Measurements from ENCODE around the gene SPEN. TPM values are rescaled to one million over a fixed set of nuclear protein-coding genes. Genes with fewer than 3 reads are reported as not detected.

SPEN gene
- total RNA-seq, 1 experiment from 2014 or later = 44.2 TPM

- DNase-seq (ENCODE audit: unreplicated experiment) = no peak
- Mint-ChIP-seq H3K4me1 (ENCODE audit: insufficient read depth, unreplicated experiment) (peaks cover 23% of the 10 kb centered on the region), H3K36me3 (ENCODE audit: insufficient read depth, unreplicated experiment) (peaks cover 30% of the 10 kb centered on the region), H3K27me3 (ENCODE audit: insufficient read depth, unreplicated experiment) (no peaks in the 10 kb centered on the region), H3K9me3 (ENCODE audit: unreplicated experiment) (no peaks in the 10 kb centered on the region), H3K27ac (ENCODE audit: low read depth, unreplicated experiment) (no peak overlapping the region), H3K4me3 (ENCODE audit: unreplicated experiment) (no peak overlapping the region)
- intact Hi-C loops (cut with micrococcal nuclease) = no loop called here
- ChIA-PET POLR2A (interaction anchor here (0.6 to 1.5 kb wide), 4 partner anchors 26 to 86 kb away, joined by 3 to 6 read pairs (median 4); no protein-coding TSS in a partner anchor), CTCF (no interaction called here)
- no peak for TF ChIP-seq CTCF (IDR thresholded peaks at IDR 0.05; ENCODE audit: unreplicated experiment)
- BruUV-seq (replicated peaks) = no TSS peak
Observed at GRCh38 chr1:15881961-15882360, 34.5 kb downstream of the SPEN start.

- BruUV-seq (replicated peaks) = no TSS peak
- H3K36me3 Mint-ChIP-seq (ENCODE audit: insufficient read depth, unreplicated experiment) = peaks cover 28% of the 10 kb centered on the region
- no peak for DNase-seq (ENCODE audit: unreplicated experiment)
- no peak overlapping the region for H3K27ac Mint-ChIP-seq (ENCODE audit: low read depth, unreplicated experiment)
- H3K4me1 Mint-ChIP-seq (ENCODE audit: insufficient read depth, unreplicated experiment) = peaks cover 23% of the 10 kb centered on the region
- H3K4me3 Mint-ChIP-seq (ENCODE audit: unreplicated experiment) = no peak overlapping the region
- TF ChIP-seq CTCF (IDR thresholded peaks at IDR 0.05; ENCODE audit: unreplicated experiment) = no peak
- ChIA-PET POLR2A (interaction anchor here (0.6 to 1.5 kb wide), 9 partner anchors 12 to 126 kb away, joined by 3 to 10 read pairs (median 4); no protein-coding TSS in a partner anchor), CTCF (interaction anchor here (1.0 to 1.2 kb wide), 2 partner anchors 67 to 128 kb away, joined by 3 to 4 read pairs; no protein-coding TSS in a partner anchor)
- H3K9me3 Mint-ChIP-seq (ENCODE audit: unreplicated experiment) = no peaks in the 10 kb centered on the region
- no peaks in the 10 kb centered on the region for H3K27me3 Mint-ChIP-seq (ENCODE audit: insufficient read depth, unreplicated experiment)
- intact Hi-C loops (cut with micrococcal nuclease) = no loop called here
Observed at GRCh38 chr1:15882665-15883064, 35.2 kb downstream of the SPEN start.

DNA sequence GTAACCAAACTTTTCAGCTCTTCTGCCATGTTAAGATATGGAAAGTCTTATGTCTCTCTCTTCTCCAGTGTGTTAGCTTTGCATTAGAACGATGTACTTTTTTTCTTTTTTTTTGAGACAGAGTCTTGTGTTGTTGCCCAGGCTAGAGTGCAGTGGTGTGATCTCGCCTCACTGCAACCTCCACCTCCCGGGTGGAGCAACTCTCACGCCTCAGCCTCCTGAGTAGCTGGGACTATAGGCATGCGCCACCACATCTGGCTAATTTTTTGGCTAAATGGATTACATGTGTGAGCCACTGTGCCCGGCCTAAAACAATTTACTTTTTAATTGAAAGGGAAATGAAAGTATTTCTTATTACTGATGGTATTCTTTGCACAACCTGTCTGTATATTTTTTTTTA, 35.8 kb downstream of the SPEN start:
- no TSS peak for BruUV-seq (replicated peaks)
- Mint-ChIP-seq H3K27me3 (ENCODE audit: insufficient read depth, unreplicated experiment) (no peaks in the 10 kb centered on the region), H3K27ac (ENCODE audit: low read depth, unreplicated experiment) (no peak overlapping the region), H3K9me3 (ENCODE audit: unreplicated experiment) (no peaks in the 10 kb centered on the region), H3K4me3 (ENCODE audit: unreplicated experiment) (no peak overlapping the region), H3K36me3 (ENCODE audit: insufficient read depth, unreplicated experiment) (peaks cover 21% of the 10 kb centered on the region), H3K4me1 (ENCODE audit: insufficient read depth, unreplicated experiment) (peaks cover 23% of the 10 kb centered on the region)
- ChIA-PET CTCF (interaction anchor here (0.6 to 1.2 kb wide), 3 partner anchors 34 to 127 kb away, joined by 3 to 4 read pairs (median 3); no protein-coding TSS in a partner anchor), POLR2A (interaction anchor here (0.6 to 1.5 kb wide), 10 partner anchors 12 to 127 kb away, joined by 3 to 10 read pairs (median 4); no protein-coding TSS in a partner anchor)
- TF ChIP-seq CTCF (IDR thresholded peaks at IDR 0.05; ENCODE audit: unreplicated experiment) = no peak
- intact Hi-C loops (cut with micrococcal nuclease) = no loop called here
- no peak for DNase-seq (ENCODE audit: unreplicated experiment)

- Mint-ChIP-seq H3K27me3 (ENCODE audit: insufficient read depth, unreplicated experiment) (no peaks in the 10 kb centered on the region), H3K4me3 (ENCODE audit: unreplicated experiment) (no peak overlapping the region), H3K9me3 (ENCODE audit: unreplicated experiment) (no peaks in the 10 kb centered on the region), H3K4me1 (ENCODE audit: insufficient read depth, unreplicated experiment) (peaks cover 19% of the 10 kb centered on the region), H3K36me3 (ENCODE audit: insufficient read depth, unreplicated experiment) (peaks cover 9% of the 10 kb centered on the region), H3K27ac (ENCODE audit: low read depth, unreplicated experiment) (no peak overlapping the region)
- ChIA-PET CTCF (interaction anchor here (0.6 to 0.8 kb wide), 2 partner anchors 20 to 21 kb away, joined by 3 read pairs; no protein-coding TSS in a partner anchor), POLR2A (interaction anchor here (0.7 to 3.2 kb wide), 2 partner anchors 11 to 51 kb away, joined by 3 to 37 read pairs; no protein-coding TSS in a partner anchor)
- DNase-seq (ENCODE audit: unreplicated experiment) = no peak
- intact Hi-C loops (cut with micrococcal nuclease) = no loop called here
- BruUV-seq (replicated peaks) = no TSS peak
- TF ChIP-seq CTCF (IDR thresholded peaks at IDR 0.05; ENCODE audit: unreplicated experiment) = no peak
Observed at GRCh38 chr1:15884477-15884876, 37.0 kb downstream of the SPEN start.

All from MCF 10A (cell line).